Neural crest cell (in vitro differentiated cells): ENCODE results near the gene GSDME. TPM values are rescaled to one million over a fixed set of nuclear protein-coding genes. Genes with fewer than 3 reads are reported as not detected.

Source experiments
- DNase-seq: peaks from one replicate; pipeline ENCODE4 v3.0.0; 2021; ENCODE audit warnings: low read depth, mixed read lengths, low spot score
- H3K27ac Mint-ChIP-seq: one replicate; pipeline ENCODE4 v1.8.0; 2021; ENCODE audit warnings: mild to moderate bottlenecking, mixed read lengths; ENCODE audit not compliant: unreplicated experiment
- H3K27me3 Mint-ChIP-seq: 2 replicates; pipeline ENCODE4 v1.8.0; 2021; ENCODE audit warnings: low read depth, mild to moderate bottlenecking, mixed read lengths
- H3K36me3 Mint-ChIP-seq: 2 replicates; pipeline ENCODE4 v1.8.0; 2021; ENCODE audit warnings: low read depth, mild to moderate bottlenecking, mixed read lengths
- H3K4me1 Mint-ChIP-seq: 2 replicates; pipeline ENCODE4 v1.8.0; 2021; ENCODE audit warnings: mixed read lengths
- H3K4me3 Mint-ChIP-seq: one replicate; pipeline ENCODE4 v1.8.0; 2021; ENCODE audit warnings: mild to moderate bottlenecking, mixed read lengths
- H3K9me3 Mint-ChIP-seq: 2 replicates; pipeline ENCODE4 v1.8.0; 2021; ENCODE audit warnings: mixed read lengths
- CTCF ChIP-seq: fragments of 200-600 bp; sonication (generic); conservative IDR thresholded peaks from 2 replicates; pipeline ENCODE4 v1.5.0; 2021; ENCODE audit warnings: antibody characterized with exemption, mild to moderate bottlenecking
- total RNA-seq: library from RNA; stranded (reverse); gene quantifications from 2 replicates; pipeline ENCODE4 v1.2.1, GENCODE V29; 2021

The GSDME gene
- total RNA-seq, 1 donor from 2014 or later, result 18.9 TPM

GRCh38 chr7:24670782-24671181, 86.5 kb downstream of the GSDME start:
- H3K27ac Mint-ChIP-seq, result no peak overlapping the region
- peaks cover 13% of the 10 kb centered on the region for H3K36me3 Mint-ChIP-seq
- peaks cover 3% of the 10 kb centered on the region for H3K9me3 Mint-ChIP-seq
- H3K4me3 Mint-ChIP-seq, result no peak overlapping the region
- H3K4me1 Mint-ChIP-seq, result no peaks in the 10 kb centered on the region
- no peaks in the 10 kb centered on the region for H3K27me3 Mint-ChIP-seq
- DNase-seq, result no peak
- TF ChIP-seq CTCF, result no peak

GRCh38 chr7:24669971-24670591, 87.2 kb downstream of the GSDME start:
- no peak for TF ChIP-seq CTCF
- no peak for DNase-seq
- H3K9me3 Mint-ChIP-seq, result peaks cover 3% of the 10 kb centered on the region
- H3K27me3 Mint-ChIP-seq, result no peaks in the 10 kb centered on the region
- no peak overlapping the region for H3K4me3 Mint-ChIP-seq
- H3K36me3 Mint-ChIP-seq, result peaks cover 13% of the 10 kb centered on the region
- no peaks in the 10 kb centered on the region for H3K4me1 Mint-ChIP-seq
- H3K27ac Mint-ChIP-seq, result no peak overlapping the region

GRCh38 chr7:24668927-24669635, 88.2 kb downstream of the GSDME start:
- H3K27me3 Mint-ChIP-seq, result no peaks in the 10 kb centered on the region
- no peak for TF ChIP-seq CTCF
- H3K27ac Mint-ChIP-seq, result no peak overlapping the region
- no peak for DNase-seq
- H3K9me3 Mint-ChIP-seq, result peaks cover 1% of the 10 kb centered on the region
- no peak overlapping the region for H3K4me3 Mint-ChIP-seq
- H3K4me1 Mint-ChIP-seq, result no peaks in the 10 kb centered on the region
- H3K36me3 Mint-ChIP-seq, result peaks cover 10% of the 10 kb centered on the region

GRCh38 chr7:24665564-24666294, 91.5 kb downstream of the GSDME start:
- Mint-ChIP-seq H3K36me3 (no peaks in the 10 kb centered on the region), H3K4me3 (no peak overlapping the region), H3K4me1 (no peaks in the 10 kb centered on the region), H3K27ac (no peak overlapping the region), H3K9me3 (no peaks in the 10 kb centered on the region), H3K27me3 (no peaks in the 10 kb centered on the region)
- TF ChIP-seq CTCF, result peak; percentile 85
- DNase-seq, result peak; percentile 48

- H3K9me3 Mint-ChIP-seq, result peaks cover 3% of the 10 kb centered on the region
- H3K4me1 Mint-ChIP-seq, result no peaks in the 10 kb centered on the region
- no peak overlapping the region for H3K4me3 Mint-ChIP-seq
- H3K36me3 Mint-ChIP-seq, result peaks cover 12% of the 10 kb centered on the region
- TF ChIP-seq CTCF, result no peak
- no peaks in the 10 kb centered on the region for H3K27me3 Mint-ChIP-seq
- no peak for DNase-seq
- no peak overlapping the region for H3K27ac Mint-ChIP-seq
Observed at GRCh38 chr7:24660546-24660945, 96.7 kb downstream of the GSDME start.
